K562 (cell line): ENCODE data around the gene DBF4B. TPM values are rescaled to one million over a fixed set of nuclear protein-coding genes. Genes with fewer than 3 reads are reported as not detected.

ENCODE experiments used
- ATAC-seq: fragments of 200-7000 bp; cut with Tn5 transposase; 3 replicates; pipeline ENCODE4 v1.9.1; 2020; ENCODE audit warnings: moderate library complexity
- BruUV-seq: library from RNA; stranded (reverse); fragments of 400-500 nt; replicated peaks from 2 replicates; lab custom pipeline; 2021; lab: Mats Ljungman, UMichigan
- CTCF ChIA-PET: fragments of 300-600 bp; formaldehyde crosslinking; extraction: SDS; loops from one replicate; lab custom pipeline; 2021; ENCODE audit warnings: low intra/inter-chr PET ratio; lab: Yijun Ruan, JAX
- POLR2A ChIA-PET: fragments of 300-600, 350-650 bp; sonication (Branson Sonifier 250); formaldehyde crosslinking; extraction: SDS; loops from one replicate; lab custom pipeline; 2021; ENCODE audit warnings: antibody characterized with exemption, inconsistent platforms; lab: Yijun Ruan, JAX
- DNase-seq, 4 experiments: peaks; one replicate each; pipeline versions ENCODE4 v3.0.0 to v3.0.0-alpha.2; 2011 to 2018; ENCODE audit warnings: low spot score in 3 of 4, mixed read lengths in 3 of 4; ENCODE audit errors: extremely low read depth in 1 of 4
- FAIRE-seq: peaks from 2 replicates; lab custom pipeline; 2011; peaks lifted over from hg19 to GRCh38; lab: Jason Lieb, UNC
- H2AFZ ChIP-seq: 2 replicates; pipeline ENCODE4 v1.6.0; 2011; ENCODE audit warnings: low read depth, low read length, control low read depth, inconsistent platforms
- H3K27ac ChIP-seq: fragments of 200-600 bp; 3 replicates; pipeline ENCODE4 v1.8.0; 2011; ENCODE audit warnings: low read depth, mild to moderate bottlenecking, control low read depth, inconsistent platforms, low read length, moderate library complexity, mixed read lengths; ENCODE audit errors: extremely low read depth
- H3K27me3 ChIP-seq, 2 experiments: fragments of 300-600 bp in 1 of 2; 2 replicates in 1 of 2; 3 replicates in 1 of 2; pipeline versions ENCODE4 v1.6.0 to v1.8.0; 2011; ENCODE audit warnings: inconsistent platforms in 2 of 2, low read length in 2 of 2, mild to moderate bottlenecking in 1 of 2, mixed read lengths in 1 of 2, moderate library complexity in 1 of 2; ENCODE audit not compliant: control insufficient read depth in 2 of 2, insufficient read depth in 2 of 2
- H3K36me3 ChIP-seq: fragments of 300-600 bp; 3 replicates; pipeline ENCODE4 v1.8.0; 2011; ENCODE audit warnings: mild to moderate bottlenecking, low read length, inconsistent platforms; ENCODE audit not compliant: control insufficient read depth, insufficient read depth
- H3K4me1 ChIP-seq, 2 experiments: fragments of 200-600 bp in 1 of 2; replicated peaks in 1 of 2; 2 replicates in 1 of 2; 3 replicates in 1 of 2; pipeline versions ENCODE4 v1.5.1 to v1.8.0; 2011; ENCODE audit warnings: inconsistent platforms in 2 of 2, low read length in 2 of 2, mild to moderate bottlenecking in 1 of 2, mixed read lengths in 1 of 2, moderate library complexity in 1 of 2; ENCODE audit not compliant: control insufficient read depth in 2 of 2, insufficient read depth in 2 of 2
- H3K4me2 ChIP-seq: 2 replicates; pipeline ENCODE4 v1.6.1; 2011; ENCODE audit warnings: low read length, control low read depth, inconsistent platforms, mixed read lengths; ENCODE audit not compliant: insufficient read depth
- H3K4me3 ChIP-seq: fragments of 200-600 bp; sonication (generic), shearing (Covaris generic); 2 replicates; pipeline ENCODE4 v1.5.1; 2016; ENCODE audit warnings: control low read depth, inconsistent platforms
- H3K79me2 ChIP-seq: fragments of 200-600 bp; 3 replicates; pipeline ENCODE4 v1.8.0; 2011; ENCODE audit warnings: low read length, inconsistent platforms; ENCODE audit not compliant: control insufficient read depth, insufficient read depth
- H3K9ac ChIP-seq, 2 experiments: 2 replicates each; pipeline versions ENCODE4 v1.6.0 to v1.6.1; 2011; ENCODE audit warnings: low read depth in 2 of 2, low read length in 2 of 2, control low read depth in 1 of 2, inconsistent platforms in 1 of 2, mild to moderate bottlenecking in 1 of 2, mixed read lengths in 1 of 2; ENCODE audit not compliant: insufficient read depth in 1 of 2
- H3K9me1 ChIP-seq: one replicate; pipeline ENCODE4 v1.6.0; 2011; ENCODE audit warnings: inconsistent platforms, mild to moderate bottlenecking, low read length, moderate library complexity; ENCODE audit not compliant: control insufficient read depth, insufficient read depth
- H3K9me3 ChIP-seq: replicated peaks from 2 replicates; pipeline ENCODE4 v1.5.1; 2011; ENCODE audit warnings: low read depth, low read length, inconsistent platforms; ENCODE audit not compliant: control insufficient read depth, insufficient read depth
- H4K20me1 ChIP-seq: replicated peaks from 2 replicates; pipeline ENCODE4 v1.6.1; 2011; ENCODE audit warnings: low read length, inconsistent platforms, mixed read lengths; ENCODE audit not compliant: control insufficient read depth, insufficient read depth
- DMBX1 ChIP-seq: fragments of 250-450 bp; sonication (Bioruptor Pico); IDR thresholded peaks from 2 replicates; pipeline ENCODE4 v1.8.0; 2022; ENCODE audit warnings: inconsistent platforms, mild to moderate bottlenecking, moderate library complexity, borderline replicate concordance
- EZH2 ChIP-seq: IDR thresholded peaks from 2 replicates; pipeline ENCODE4 v1.6.1; 2012; ENCODE audit warnings: low read depth, mild to moderate bottlenecking, inconsistent platforms, low read length, borderline replicate concordance
- FOSL1 ChIP-seq: fragments of 200-800 bp; sonication (Bioruptor generic); conservative IDR thresholded peaks from 2 replicates; pipeline ENCODE4 v1.6.1; 2016; ENCODE audit warnings: missing genetic modification characterization, missing compliant biosample characterization
- HNRNPUL1 ChIP-seq: fragments of 200-400 bp; formaldehyde crosslinking; IDR thresholded peaks from 2 replicates; pipeline ENCODE4 v1.6.1; 2017; ENCODE audit warnings: low read length
- HSF4 ChIP-seq: fragments of 250-450 bp; sonication (Bioruptor Pico); IDR thresholded peaks from 2 replicates; pipeline ENCODE4 v2.1.2; 2022; ENCODE audit warnings: mild to moderate bottlenecking, moderate library complexity, borderline replicate concordance
- KDM2B ChIP-seq: fragments of 250-450 bp; sonication (Bioruptor Pico); IDR thresholded peaks from 2 replicates; pipeline ENCODE4 v1.8.0; 2021; ENCODE audit warnings: mild to moderate bottlenecking, moderate library complexity
- KLF6 ChIP-seq: fragments of 250-450 bp; sonication (Bioruptor Pico); IDR thresholded peaks from 2 replicates; pipeline ENCODE4 v1.4.0; 2020; ENCODE audit warnings: mild to moderate bottlenecking, moderate library complexity, borderline replicate concordance
- L3MBTL2 ChIP-seq: fragments of 450-650 bp; IDR thresholded peaks from 2 replicates; pipeline ENCODE4 v1.6.1; 2016; ENCODE audit warnings: mild to moderate bottlenecking, moderate library complexity
- MAX ChIP-seq: sonication (generic); formaldehyde crosslinking; IDR thresholded peaks from 2 replicates; pipeline ENCODE4 v1.9.0; 2022; ENCODE audit warnings: mild to moderate bottlenecking, missing genetic modification reagents
- PHF20 ChIP-seq: fragments of 450-650 bp; IDR thresholded peaks from 2 replicates; pipeline ENCODE4 v1.6.1; 2018; ENCODE audit not compliant: partially characterized antibody
- RHOXF2B ChIP-seq: fragments of 250-450 bp; sonication (Bioruptor Pico); conservative IDR thresholded peaks from 2 replicates; pipeline ENCODE4 v1.5.1; 2021
- TAL1 ChIP-seq: fragments of 450-650 bp; IDR thresholded peaks from 2 replicates; pipeline ENCODE4 v1.6.1; 2016; ENCODE audit warnings: mild to moderate bottlenecking
- TEAD1 ChIP-seq, 2 experiments: fragments of 450-650 bp in 1 of 2; sonication (generic) in 1 of 2; formaldehyde crosslinking; IDR thresholded peaks; 2 replicates each; pipeline versions ENCODE4 v1.4.0 to v1.8.0; 2020 to 2022; ENCODE audit warnings: mild to moderate bottlenecking in 2 of 2, missing genetic modification reagents in 1 of 2
- USF2 ChIP-seq: sonication (generic); formaldehyde crosslinking; IDR thresholded peaks from 2 replicates; pipeline ENCODE4 v1.5.0; 2020; ENCODE audit warnings: missing genetic modification reagents
- ZBTB33 ChIP-seq: sonication (generic); formaldehyde crosslinking; IDR thresholded peaks from 2 replicates; pipeline ENCODE4 v1.8.1; 2023; ENCODE audit warnings: mild to moderate bottlenecking, missing genetic modification reagents
- ZNF143 ChIP-seq: sonication (generic); formaldehyde crosslinking; IDR thresholded peaks from 2 replicates; pipeline ENCODE4 v1.9.0; 2022; ENCODE audit warnings: mild to moderate bottlenecking, missing genetic modification reagents
- ZNF146 ChIP-seq: IDR thresholded peaks from one replicate; pipeline ENCODE4 v1.6.1; 2018; ENCODE audit warnings: missing compliant biosample characterization; ENCODE audit not compliant: unreplicated experiment
- ZNF174 ChIP-seq: fragments of 250-450 bp; sonication (Bioruptor Pico); IDR thresholded peaks from 2 replicates; pipeline ENCODE4 v1.4.0; 2020; ENCODE audit warnings: mild to moderate bottlenecking
- WGBS: fragments of 100-300 bp; shearing (Covaris generic); methylation state at CpG from one replicate; pipeline ENCODE4 v1.1.6; 2016; ENCODE audit warnings: low coverage, mixed read lengths; ENCODE audit not compliant: insufficient coverage; ENCODE audit errors: missing lambda C conversion rate; 5-methylcytosine and 5-hydroxymethylcytosine counted together
- in situ Hi-C: fragments of 300-500 bp; cut with MboI; formaldehyde crosslinking; loops from 4 replicates; pipeline ENCODE4 v1.15.0; 2018; ENCODE audit warnings: inconsistent platforms, mixed read lengths
- intact Hi-C: fragments of 100-400 bp; cut with micrococcal nuclease; formaldehyde crosslinking; loops from 2 replicates; pipeline ENCODE4 v1.14.2; 2022
- polyA plus RNA-seq, 8 experiments: library from polyadenylated mRNA; depleted of rRNA in 4 of 8; stranded (reverse) in 5 of 8; unstranded in 3 of 8; fragments of >200 nt; fragmentation: Nextera tagmentation in 2 of 8; fragmentation: Illumina TruSeq in 1 of 8; extraction: Ambion mirVana in 2 of 8; extraction: Trizol in 1 of 8; gene quantifications; 2 replicates each; pipeline versions ENCODE4 v1.2.1 to v1.2.3, GENCODE V29; 2011 to 2014; ENCODE audit warnings: inconsistent platforms in 1 of 8, missing spikeins in 1 of 8
- total RNA-seq, 7 experiments: library from RNA; depleted of rRNA in 6 of 7; stranded (reverse); fragments of >200 nt in 6 of 7; fragmentation: Illumina TruSeq in 2 of 7; extraction: Trizol in 2 of 7; gene quantifications; 2 replicates each; pipeline versions ENCODE4 v1.2.1 to v1.2.3, GENCODE V29; 2011 to 2021; ENCODE audit warnings: low replicate concordance in 1 of 7
- TF ChIP-seq, protein P1 (sequence below): fragments of 450-650 bp; formaldehyde crosslinking; IDR thresholded peaks from 2 replicates; pipeline ENCODE4 v1.4.0; 2020; ENCODE audit warnings: mild to moderate bottlenecking

Gene DBF4B
- total and polyA plus RNA-seq, 9 of the 15 experiments (the other 6 are each of a cell fraction or from before 2014, with no cell fraction given) = 2.5 to 26.9 (median 14.6) TPM

DNA sequence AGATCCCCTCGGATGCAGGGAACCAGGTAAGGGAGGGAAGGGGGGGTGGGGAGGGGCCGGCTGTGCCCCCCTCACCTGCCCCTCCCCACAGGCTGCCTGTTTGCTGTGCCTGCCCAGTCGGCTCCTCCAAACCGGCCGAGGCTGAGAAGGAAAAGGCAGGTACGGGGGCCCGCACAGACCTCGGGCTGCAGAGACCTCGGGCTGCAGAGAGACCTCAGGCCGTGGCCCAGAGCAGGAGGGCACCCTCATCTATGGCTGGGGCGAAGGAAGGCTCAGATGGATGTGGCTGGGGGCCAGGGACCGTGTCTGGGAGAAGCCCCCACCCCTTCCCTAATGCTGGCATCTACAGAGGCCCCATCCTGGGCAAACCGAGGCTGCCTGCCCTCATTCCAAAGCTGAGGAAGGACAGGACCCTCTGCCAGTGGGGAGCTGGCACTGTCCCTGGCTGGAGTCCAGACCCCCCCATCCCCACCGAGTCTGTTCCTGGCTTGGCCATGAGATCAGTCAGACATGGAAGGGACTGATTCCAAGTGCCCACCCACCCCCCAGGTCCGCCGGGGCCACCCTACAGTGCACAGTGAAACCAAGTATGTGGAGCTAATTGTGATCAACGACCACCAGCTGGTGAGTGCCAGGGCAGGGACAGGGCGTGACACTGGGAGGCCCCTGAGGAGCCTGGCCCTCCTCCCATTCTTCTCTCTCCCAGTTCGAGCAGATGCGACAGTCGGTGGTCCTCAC lies 64.0 kb downstream of the DBF4B start:
- peaks cover 2 to 19% of the 10 kb centered on the region in 2 experiments; a peak in 3 of 5 replicates for H3K27me3 ChIP-seq
- no peak overlapping the region for H3K4me3 ChIP-seq
- peaks cover 5% of the 10 kb centered on the region for H4K20me1 ChIP-seq
- no peak overlapping the region for H3K4me2 ChIP-seq
- no peaks in the 10 kb centered on the region for H3K9me3 ChIP-seq
- H3K36me3 ChIP-seq = no peaks in the 10 kb centered on the region
- no peak overlapping the region for H3K9ac ChIP-seq
- no TSS peak for BruUV-seq
- in situ Hi-C loops = loop anchor here (10.0 kb wide), 1 partner anchor 242 kb away; no protein-coding TSS in a partner anchor
- POLR2A ChIA-PET = interaction anchor here (0.5 to 1.7 kb wide), 4 partner anchors 13 to 376 kb away, joined by 3 to 5 read pairs (median 3); partner anchors contain the start of gene HEXIM1
- 5% methylated on average over 15 of the region's 21 CpGs for WGBS
- no peak overlapping the region for H3K27ac ChIP-seq
- H3K9me1 ChIP-seq = no peaks in the 10 kb centered on the region
- peaks cover 6 to 66% of the 10 kb centered on the region in 2 experiments; a peak in 3 of 5 replicates for H3K4me1 ChIP-seq
- no peak overlapping the region for H2AFZ ChIP-seq
- ATAC-seq = no peak
- no peak for FAIRE-seq
- intact Hi-C loops = loop anchor here (10.0 kb wide), 2 partner anchors 238 to 242 kb away; no protein-coding TSS in a partner anchor
- CTCF ChIA-PET = no interaction called here
- DNase-seq = no peak
- TF ChIP-seq KDM2B (CRISPR knock-in tag) = no peak
- no peak for TF ChIP-seq TEAD1 (CRISPR knock-in tag; IDR thresholded peaks at IDR 0.05)
- no peak for TF ChIP-seq ZBTB33
- TF ChIP-seq MAX = no peak
- no peak for TF ChIP-seq USF2 (CRISPR knock-in tag)
- no peak for TF ChIP-seq HNRNPUL1
- TF ChIP-seq TAL1 = no peak
- TF ChIP-seq L3MBTL2 = no peak
- TF ChIP-seq KLF6 (CRISPR knock-in tag) = no peak
- no peak for TF ChIP-seq ZNF143 (CRISPR knock-in tag)
- TF ChIP-seq PHF20 = no peak
- no peak for TF ChIP-seq FOSL1
- no peak for TF ChIP-seq DMBX1 (CRISPR knock-in tag)
- TF ChIP-seq EZH2 = no peak
- no peak for TF ChIP-seq HSF4 (CRISPR knock-in tag)
- TF ChIP-seq ZNF146 (CRISPR knock-in tag) = no peak
- TF ChIP-seq RHOXF2B (CRISPR knock-in tag) = no peak
- no peak for TF ChIP-seq ZNF174
- TF ChIP-seq, protein P1, sequence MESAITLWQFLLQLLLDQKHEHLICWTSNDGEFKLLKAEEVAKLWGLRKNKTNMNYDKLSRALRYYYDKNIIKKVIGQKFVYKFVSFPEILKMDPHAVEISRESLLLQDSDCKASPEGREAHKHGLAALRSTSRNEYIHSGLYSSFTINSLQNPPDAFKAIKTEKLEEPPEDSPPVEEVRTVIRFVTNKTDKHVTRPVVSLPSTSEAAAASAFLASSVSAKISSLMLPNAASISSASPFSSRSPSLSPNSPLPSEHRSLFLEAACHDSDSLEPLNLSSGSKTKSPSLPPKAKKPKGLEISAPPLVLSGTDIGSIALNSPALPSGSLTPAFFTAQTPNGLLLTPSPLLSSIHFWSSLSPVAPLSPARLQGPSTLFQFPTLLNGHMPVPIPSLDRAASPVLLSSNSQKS = no peak
- H3K79me2 ChIP-seq = no peaks in the 10 kb centered on the region
